ENCODE data around the gene IL10RB. TPM values are rescaled to one million over a fixed set of nuclear protein-coding genes. Genes with fewer than 3 reads are reported as not detected.

Gene IL10RB
- polyA plus RNA-seq, 4 donors = 30.9 to 90.6 (median 44.0) TPM

DNA sequence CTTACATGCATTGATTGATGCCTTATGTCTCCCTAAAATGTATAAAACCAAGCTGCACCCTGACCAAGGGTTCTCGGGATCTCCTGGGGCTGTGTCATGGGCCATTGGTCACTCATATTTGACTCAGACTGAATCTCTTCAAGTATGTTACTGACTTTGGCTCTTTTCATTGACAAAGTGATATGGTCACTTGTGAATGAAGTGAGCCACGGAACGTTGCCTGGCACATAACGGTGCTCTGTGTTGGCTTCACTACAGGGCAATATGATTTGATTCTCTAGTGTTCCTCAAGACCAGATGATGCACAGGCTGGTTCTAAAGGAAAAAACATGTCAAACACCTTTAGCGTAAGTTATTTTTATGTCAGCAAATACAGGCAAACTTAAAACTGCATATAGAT is 11.4 kb upstream of the IL10RB start:
- Histone ChIP-seq H3K27ac (ENCODE audit: low read depth in 1 of 3, low read length in 2 of 3) (no peak overlapping the region), H3K9me3 (ENCODE audit: control insufficient read depth in 2 of 2, insufficient read depth in 1 of 2, low read depth in 1 of 2, low read length in 1 of 2) (peaks cover 0 to 15% of the 10 kb centered on the region in 2 donors), H3K27me3 (ENCODE audit: control insufficient read depth in 3 of 3, insufficient read depth in 3 of 3, low read length in 3 of 3) (no peaks in the 10 kb centered on the region), H3K36me3 (ENCODE audit: control insufficient read depth in 3 of 3, insufficient read depth in 2 of 3, low read depth in 1 of 3, low read length in 3 of 3) (peaks cover 12 to 63% (median 22%) of the 10 kb centered on the region in 3 donors), H3K4me3 (ENCODE audit: low read depth in 1 of 3, low read length in 3 of 3) (no peak overlapping the region), H3K4me1 (ENCODE audit: control insufficient read depth in 3 of 3, insufficient read depth in 2 of 3, low read depth in 1 of 3, low read length in 2 of 3) (peaks cover 0 to 5% (median 0%) of the 10 kb centered on the region in 3 donors)
- DNase-seq (no peak), FAIRE-seq (no peak)
- WGBS, 3 donors = 94 to 99% (median 96%) methylated on average over 5 of the region's 5 CpGs

DNA sequence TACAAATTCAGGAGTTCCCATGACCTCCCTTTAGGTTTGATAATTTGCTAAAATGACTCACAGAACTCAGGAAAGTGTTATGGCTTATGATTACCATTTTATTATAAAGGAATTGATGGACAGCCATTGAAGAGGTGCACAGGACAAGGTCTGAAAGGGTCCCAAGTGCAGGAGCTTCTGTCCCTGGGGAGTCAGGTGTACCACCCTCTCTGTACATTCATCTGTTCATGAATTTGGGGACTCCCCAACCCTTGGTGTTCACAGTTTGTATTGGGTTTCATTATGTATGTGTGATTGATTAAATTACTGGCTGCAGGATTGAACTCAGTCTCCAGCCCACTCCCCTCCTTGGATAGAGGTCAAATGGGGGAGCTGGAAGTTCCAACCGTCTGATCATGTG is 10.8 kb upstream of the IL10RB start:
- FAIRE-seq (no peak), DNase-seq (no peak)
- Histone ChIP-seq H3K4me3 (ENCODE audit: low read depth in 1 of 3, low read length in 3 of 3) (no peak overlapping the region), H3K36me3 (ENCODE audit: control insufficient read depth in 3 of 3, insufficient read depth in 2 of 3, low read depth in 1 of 3, low read length in 3 of 3) (peaks cover 12 to 60% (median 22%) of the 10 kb centered on the region in 3 donors), H3K27me3 (ENCODE audit: control insufficient read depth in 3 of 3, insufficient read depth in 3 of 3, low read length in 3 of 3) (no peaks in the 10 kb centered on the region), H3K9me3 (ENCODE audit: control insufficient read depth in 2 of 2, insufficient read depth in 1 of 2, low read depth in 1 of 2, low read length in 1 of 2) (peaks cover 0 to 15% of the 10 kb centered on the region in 2 donors), H3K27ac (ENCODE audit: low read depth in 1 of 3, low read length in 2 of 3) (no peak overlapping the region), H3K4me1 (ENCODE audit: control insufficient read depth in 3 of 3, insufficient read depth in 2 of 3, low read depth in 1 of 3, low read length in 2 of 3) (peaks cover 0 to 10% (median 0%) of the 10 kb centered on the region in 3 donors)
- WGBS, 3 donors = 62 to 83% (median 62%) methylated on average over 1 of the region's 1 CpG

DNA sequence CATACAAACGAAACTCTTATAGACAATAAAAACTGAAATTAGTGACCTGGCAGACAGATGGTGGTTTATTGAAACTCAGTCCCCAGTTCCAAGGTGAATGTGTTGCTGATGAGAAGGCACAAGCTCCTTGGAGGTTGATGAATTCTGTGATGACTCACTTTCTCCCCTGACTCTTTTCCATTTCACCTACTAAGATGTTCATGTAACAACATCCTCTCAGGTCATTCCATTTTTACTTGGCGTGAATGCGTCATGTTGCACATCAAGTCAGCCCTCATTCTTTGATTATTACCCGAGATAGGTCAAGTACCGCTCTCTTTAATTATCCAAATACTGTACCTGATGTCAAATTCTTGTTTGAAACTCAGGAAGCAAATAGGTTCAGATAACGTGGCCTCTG is 10.1 kb upstream of the IL10RB start:
- H3K36me3 ChIP-seq (ENCODE audit: control insufficient read depth in 3 of 3, insufficient read depth in 2 of 3, low read depth in 1 of 3, low read length in 3 of 3) = peaks cover 12 to 56% (median 22%) of the 10 kb centered on the region in 3 donors

GRCh38 chr21:33257094-33257803 is 8.9 kb upstream of the IL10RB start:
- Histone ChIP-seq H3K36me3 (ENCODE audit: control insufficient read depth in 3 of 3, insufficient read depth in 2 of 3, low read depth in 1 of 3, low read length in 3 of 3) (peaks cover 12 to 57% (median 20%) of the 10 kb centered on the region in 3 donors), H3K4me3 (ENCODE audit: low read depth in 1 of 3, low read length in 3 of 3) (no peak overlapping the region), H3K27ac (ENCODE audit: low read depth in 1 of 3, low read length in 2 of 3) (no peak overlapping the region), H3K9me3 (ENCODE audit: control insufficient read depth in 2 of 2, insufficient read depth in 1 of 2, low read depth in 1 of 2, low read length in 1 of 2) (peaks cover 0 to 15% of the 10 kb centered on the region in 2 donors), H3K27me3 (ENCODE audit: control insufficient read depth in 3 of 3, insufficient read depth in 3 of 3, low read length in 3 of 3) (no peaks in the 10 kb centered on the region), H3K4me1 (ENCODE audit: control insufficient read depth in 3 of 3, insufficient read depth in 2 of 3, low read depth in 1 of 3, low read length in 2 of 3) (peaks cover 0 to 11% (median 0%) of the 10 kb centered on the region in 3 donors)
- DNase-seq = no peak
- FAIRE-seq = no peak
- 95 to 97% (median 97%) methylated on average over 18 of the region's 18 CpGs for WGBS, 3 donors

More for the DNA sequence above, 10.1 kb upstream of the IL10RB start:
- no peak overlapping the region for H3K4me3 ChIP-seq (ENCODE audit: low read depth in 1 of 3, low read length in 3 of 3)
- DNase-seq (no peak), FAIRE-seq (no peak)
- H3K27me3 ChIP-seq (ENCODE audit: control insufficient read depth in 3 of 3, insufficient read depth in 3 of 3, low read length in 3 of 3) = no peaks in the 10 kb centered on the region
- H3K9me3 ChIP-seq (ENCODE audit: control insufficient read depth in 2 of 2, insufficient read depth in 1 of 2, low read depth in 1 of 2, low read length in 1 of 2) = peaks cover 0 to 15% of the 10 kb centered on the region in 2 donors
- H3K27ac ChIP-seq (ENCODE audit: low read depth in 1 of 3, low read length in 2 of 3) = no peak overlapping the region
- peaks cover 0 to 11% (median 0%) of the 10 kb centered on the region in 3 donors for H3K4me1 ChIP-seq (ENCODE audit: control insufficient read depth in 3 of 3, insufficient read depth in 2 of 3, low read depth in 1 of 3, low read length in 2 of 3)
- WGBS, 3 donors = 85 to 88% (median 87%) methylated on average over 6 of the region's 6 CpGs

DNA sequence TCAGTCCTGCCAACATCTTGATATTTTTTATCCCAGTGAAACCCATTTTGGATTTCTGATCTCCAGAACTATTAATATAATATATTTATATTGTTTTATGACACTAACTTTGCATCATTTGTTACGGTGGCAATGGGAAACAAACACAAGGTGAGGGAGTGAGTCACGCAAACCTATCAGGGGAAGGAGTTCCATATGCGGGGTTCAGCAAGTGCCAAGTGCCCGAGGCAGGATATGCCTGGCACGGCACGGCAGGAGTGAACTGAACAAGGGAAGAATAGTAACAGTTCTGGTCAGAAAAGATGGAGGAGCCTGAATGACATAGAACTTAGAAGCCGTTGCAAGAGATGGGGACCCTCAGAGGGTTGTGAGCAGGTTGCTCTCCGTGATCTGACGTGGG is 7.7 kb upstream of the IL10RB start:
- no peaks in the 10 kb centered on the region for H3K27me3 ChIP-seq (ENCODE audit: control insufficient read depth in 3 of 3, insufficient read depth in 3 of 3, low read length in 3 of 3)
- WGBS, 3 donors = 83 to 94% (median 90%) methylated on average over 9 of the region's 9 CpGs
- FAIRE-seq (no peak), DNase-seq (peak in 1 of 2 donors; percentile 13)
- no peak overlapping the region for H3K4me3 ChIP-seq (ENCODE audit: low read depth in 1 of 3, low read length in 3 of 3)
- H3K36me3 ChIP-seq (ENCODE audit: control insufficient read depth in 3 of 3, insufficient read depth in 2 of 3, low read depth in 1 of 3, low read length in 3 of 3) = peaks cover 4 to 61% (median 15%) of the 10 kb centered on the region in 3 donors
- peaks cover 0 to 11% (median 0%) of the 10 kb centered on the region in 3 donors for H3K4me1 ChIP-seq (ENCODE audit: control insufficient read depth in 3 of 3, insufficient read depth in 2 of 3, low read depth in 1 of 3, low read length in 2 of 3)
- H3K9me3 ChIP-seq (ENCODE audit: control insufficient read depth in 2 of 2, insufficient read depth in 1 of 2, low read depth in 1 of 2, low read length in 1 of 2) = peaks cover 0 to 15% of the 10 kb centered on the region in 2 donors
- H3K27ac ChIP-seq (ENCODE audit: low read depth in 1 of 3, low read length in 2 of 3) = no peak overlapping the region

- Histone ChIP-seq H3K4me1 (ENCODE audit: control insufficient read depth in 3 of 3, insufficient read depth in 2 of 3, low read depth in 1 of 3, low read length in 2 of 3) (peaks cover 0 to 11% (median 0%) of the 10 kb centered on the region in 3 donors), H3K4me3 (ENCODE audit: low read depth in 1 of 3, low read length in 3 of 3) (no peak overlapping the region), H3K27me3 (ENCODE audit: control insufficient read depth in 3 of 3, insufficient read depth in 3 of 3, low read length in 3 of 3) (no peaks in the 10 kb centered on the region), H3K27ac (ENCODE audit: low read depth in 1 of 3, low read length in 2 of 3) (peak overlapping the region in 1 of 3 donors; percentile 46), H3K9me3 (ENCODE audit: control insufficient read depth in 2 of 2, insufficient read depth in 1 of 2, low read depth in 1 of 2, low read length in 1 of 2) (peaks cover 0 to 15% of the 10 kb centered on the region in 2 donors), H3K36me3 (ENCODE audit: control insufficient read depth in 3 of 3, insufficient read depth in 2 of 3, low read depth in 1 of 3, low read length in 3 of 3) (peaks cover 4 to 61% (median 17%) of the 10 kb centered on the region in 3 donors)
- DNase-seq (no peak), FAIRE-seq (no peak)
- WGBS, 3 donors = 80 to 87% (median 82%) methylated on average over 2 of the region's 2 CpGs
Observed at GRCh38 chr21:33259428-33259827, 6.7 kb upstream of the IL10RB start.

DNA sequence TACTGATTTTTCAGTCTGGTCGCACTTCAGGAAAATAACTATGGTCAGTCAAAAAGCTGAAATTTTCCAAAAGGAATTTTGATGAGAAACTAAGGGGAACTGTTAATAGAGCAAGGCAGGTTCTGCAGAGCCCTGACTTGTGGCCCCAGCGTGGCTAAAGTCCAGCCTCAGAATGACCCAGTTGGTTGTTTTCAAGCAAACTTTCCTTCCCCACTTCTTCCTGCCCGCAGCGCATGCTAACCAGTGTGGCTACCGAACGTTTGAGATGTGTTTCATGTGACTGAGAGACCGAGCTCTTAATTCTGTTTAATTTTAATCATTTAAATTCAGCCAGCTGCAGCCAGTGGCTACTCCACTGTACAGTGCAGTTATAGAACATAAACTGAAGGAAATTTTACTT is 6.2 kb upstream of the IL10RB start:
- peak in 1 of 2 donors; percentile 69 for DNase-seq
- Histone ChIP-seq H3K27ac (ENCODE audit: low read depth in 1 of 3, low read length in 2 of 3) (peak overlapping the region in 1 of 3 donors; percentile 46), H3K27me3 (ENCODE audit: control insufficient read depth in 3 of 3, insufficient read depth in 3 of 3, low read length in 3 of 3) (no peaks in the 10 kb centered on the region), H3K36me3 (ENCODE audit: control insufficient read depth in 3 of 3, insufficient read depth in 2 of 3, low read depth in 1 of 3, low read length in 3 of 3) (peaks cover 0 to 62% (median 17%) of the 10 kb centered on the region in 3 donors), H3K4me1 (ENCODE audit: control insufficient read depth in 3 of 3, insufficient read depth in 2 of 3, low read depth in 1 of 3, low read length in 2 of 3) (peaks cover 0 to 11% (median 0%) of the 10 kb centered on the region in 3 donors), H3K4me3 (ENCODE audit: low read depth in 1 of 3, low read length in 3 of 3) (no peak overlapping the region), H3K9me3 (ENCODE audit: control insufficient read depth in 2 of 2, insufficient read depth in 1 of 2, low read depth in 1 of 2, low read length in 1 of 2) (peaks cover 0 to 15% of the 10 kb centered on the region in 2 donors)
- 59 to 80% (median 63%) methylated on average over 7 of the region's 7 CpGs for WGBS, 3 donors
- FAIRE-seq = no peak

- peaks cover 0 to 15% of the 10 kb centered on the region in 2 donors for H3K9me3 ChIP-seq (ENCODE audit: control insufficient read depth in 2 of 2, insufficient read depth in 1 of 2, low read depth in 1 of 2, low read length in 1 of 2)
- no peak for DNase-seq
- H3K4me3 ChIP-seq (ENCODE audit: low read depth in 1 of 3, low read length in 3 of 3) = no peak overlapping the region
- H3K27ac ChIP-seq (ENCODE audit: low read depth in 1 of 3, low read length in 2 of 3) = no peak overlapping the region
- H3K4me1 ChIP-seq (ENCODE audit: control insufficient read depth in 3 of 3, insufficient read depth in 2 of 3, low read depth in 1 of 3, low read length in 2 of 3) = peaks cover 0 to 18% (median 3%) of the 10 kb centered on the region in 3 donors
- FAIRE-seq = no peak
- peaks cover 0 to 52% (median 12%) of the 10 kb centered on the region in 3 donors for H3K36me3 ChIP-seq (ENCODE audit: control insufficient read depth in 3 of 3, insufficient read depth in 2 of 3, low read depth in 1 of 3, low read length in 3 of 3)
- WGBS, 3 donors = 63 to 93% (median 68%) methylated on average over 3 of the region's 3 CpGs
- H3K27me3 ChIP-seq (ENCODE audit: control insufficient read depth in 3 of 3, insufficient read depth in 3 of 3, low read length in 3 of 3) = no peaks in the 10 kb centered on the region
Observed at GRCh38 chr21:33261635-33262034, 4.5 kb upstream of the IL10RB start.

Data from small intestine (tissue), 7 donors.